ENCODE data around the gene HPGDS. TPM values are rescaled to one million over a fixed set of nuclear protein-coding genes. Genes with fewer than 3 reads are reported as not detected.

HPGDS gene
- total RNA-seq, 1 donor from 2014 or later = not detected

GRCh38 chr4:94369046-94369445 is 26.4 kb upstream of the HPGDS start:
- H3K36me3 Mint-ChIP-seq (ENCODE audit: low read depth) = no peaks in the 10 kb centered on the region
- no peak overlapping the region for H3K4me3 Mint-ChIP-seq
- no peak for DNase-seq
- peaks cover 5% of the 10 kb centered on the region for H3K9me3 Mint-ChIP-seq
- intact Hi-C loops (cut with micrococcal nuclease) = no loop called here
- H3K4me1 Mint-ChIP-seq = no peaks in the 10 kb centered on the region
- H3K27ac Mint-ChIP-seq = no peak overlapping the region
- peaks cover 9% of the 10 kb centered on the region for H3K27me3 Mint-ChIP-seq

GRCh38 chr4:94368459-94368858 is 25.8 kb upstream of the HPGDS start:
- no peaks in the 10 kb centered on the region for H3K4me1 Mint-ChIP-seq
- no peak for DNase-seq
- no peaks in the 10 kb centered on the region for H3K36me3 Mint-ChIP-seq (ENCODE audit: low read depth)
- H3K4me3 Mint-ChIP-seq = no peak overlapping the region
- H3K27ac Mint-ChIP-seq = no peak overlapping the region
- H3K27me3 Mint-ChIP-seq = peaks cover 11% of the 10 kb centered on the region
- intact Hi-C loops (cut with micrococcal nuclease) = no loop called here
- peaks cover 5% of the 10 kb centered on the region for H3K9me3 Mint-ChIP-seq

DNA sequence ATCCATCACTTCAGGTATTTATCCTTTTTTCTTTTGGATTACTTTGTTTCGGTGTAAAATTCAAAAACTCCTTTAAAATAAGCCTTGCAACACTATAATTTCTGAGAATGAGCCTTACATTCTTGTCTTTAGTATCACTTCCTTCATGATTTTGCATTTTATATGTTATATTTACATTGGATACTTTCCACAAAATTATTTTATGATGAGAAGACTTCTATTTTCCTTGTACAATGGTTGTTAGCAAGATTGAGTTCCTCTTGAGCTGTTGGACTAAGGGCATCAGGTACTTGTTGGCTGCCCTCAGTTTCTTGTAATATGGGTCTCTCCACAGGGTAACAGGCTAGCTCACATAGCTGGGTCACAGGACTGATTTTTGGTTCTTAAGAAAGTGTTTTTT is 22.7 kb upstream of the HPGDS start:
- no peak for DNase-seq
- no peak overlapping the region for H3K4me3 Mint-ChIP-seq
- no peak overlapping the region for H3K27ac Mint-ChIP-seq
- no peaks in the 10 kb centered on the region for H3K4me1 Mint-ChIP-seq
- intact Hi-C loops (cut with micrococcal nuclease) = no loop called here
- H3K36me3 Mint-ChIP-seq (ENCODE audit: low read depth) = no peaks in the 10 kb centered on the region
- peaks cover 13% of the 10 kb centered on the region for H3K27me3 Mint-ChIP-seq
- H3K9me3 Mint-ChIP-seq = peaks cover 5% of the 10 kb centered on the region

GRCh38 chr4:94364527-94364926 is 21.9 kb upstream of the HPGDS start:
- Mint-ChIP-seq H3K27me3 (peaks cover 13% of the 10 kb centered on the region), H3K27ac (no peak overlapping the region), H3K36me3 (ENCODE audit: low read depth) (no peaks in the 10 kb centered on the region), H3K4me3 (no peak overlapping the region), H3K9me3 (peaks cover 5% of the 10 kb centered on the region), H3K4me1 (no peaks in the 10 kb centered on the region)
- no peak for DNase-seq
- intact Hi-C loops (cut with micrococcal nuclease) = no loop called here

DNA sequence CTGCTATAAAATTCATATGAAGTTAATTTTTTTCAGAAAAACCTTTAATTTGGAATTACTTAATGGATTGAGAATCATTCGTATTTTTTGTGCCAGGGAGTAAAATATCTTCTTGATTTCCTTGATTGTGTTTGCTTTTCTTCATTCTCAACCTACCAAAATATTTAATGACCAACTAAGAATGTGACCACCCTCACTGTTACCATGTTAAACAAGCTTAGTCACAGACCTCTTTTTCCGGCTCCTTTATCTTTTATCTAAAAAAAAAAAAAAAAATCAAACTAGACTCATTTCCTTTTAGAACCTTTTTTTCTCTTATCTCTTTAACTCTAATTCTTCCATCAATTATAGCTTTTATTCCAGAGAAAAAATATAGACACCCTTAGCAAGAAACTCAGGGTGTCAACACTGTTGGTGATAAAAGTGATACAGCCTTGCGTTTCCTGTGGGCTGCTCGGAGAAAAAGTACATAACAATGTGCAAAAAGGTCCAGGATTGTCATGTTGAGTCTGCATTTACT is 20.6 kb upstream of the HPGDS start:
- Mint-ChIP-seq H3K4me3 (no peak overlapping the region), H3K27me3 (peaks cover 13% of the 10 kb centered on the region), H3K27ac (no peak overlapping the region), H3K36me3 (ENCODE audit: low read depth) (no peaks in the 10 kb centered on the region), H3K9me3 (peaks cover 5% of the 10 kb centered on the region), H3K4me1 (no peaks in the 10 kb centered on the region)
- no peak for DNase-seq
- intact Hi-C loops (cut with micrococcal nuclease) = no loop called here

GRCh38 chr4:94359838-94360237 is 17.2 kb upstream of the HPGDS start:
- Mint-ChIP-seq H3K27me3 (peaks cover 8% of the 10 kb centered on the region), H3K27ac (no peak overlapping the region), H3K36me3 (ENCODE audit: low read depth) (no peaks in the 10 kb centered on the region), H3K4me3 (no peak overlapping the region), H3K9me3 (no peaks in the 10 kb centered on the region), H3K4me1 (no peaks in the 10 kb centered on the region)
- DNase-seq = no peak
- intact Hi-C loops (cut with micrococcal nuclease) = no loop called here

DNA sequence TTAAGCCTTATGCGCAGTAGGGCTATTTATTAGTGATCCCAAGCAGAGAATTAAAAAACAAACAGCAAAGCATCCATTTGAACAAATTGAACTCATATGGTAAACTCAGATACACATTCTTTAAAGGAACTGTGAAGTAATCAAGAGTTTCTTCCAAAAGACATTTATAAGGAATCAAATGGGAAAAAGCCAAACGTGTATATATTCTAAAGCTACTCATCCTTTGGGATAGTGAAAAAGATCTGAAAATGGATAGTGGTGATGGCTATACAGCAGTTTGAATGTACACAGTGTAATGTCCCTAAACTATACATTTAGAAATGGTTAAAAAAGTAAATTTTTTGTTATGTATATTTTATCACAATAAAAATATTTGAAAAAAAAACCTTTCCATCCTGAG is 16.6 kb upstream of the HPGDS start:
- Mint-ChIP-seq H3K9me3 (no peaks in the 10 kb centered on the region), H3K4me1 (no peaks in the 10 kb centered on the region), H3K27ac (no peak overlapping the region), H3K36me3 (ENCODE audit: low read depth) (no peaks in the 10 kb centered on the region), H3K27me3 (peaks cover 6% of the 10 kb centered on the region), H3K4me3 (no peak overlapping the region)
- intact Hi-C loops (cut with micrococcal nuclease) = no loop called here
- DNase-seq = no peak

DNA sequence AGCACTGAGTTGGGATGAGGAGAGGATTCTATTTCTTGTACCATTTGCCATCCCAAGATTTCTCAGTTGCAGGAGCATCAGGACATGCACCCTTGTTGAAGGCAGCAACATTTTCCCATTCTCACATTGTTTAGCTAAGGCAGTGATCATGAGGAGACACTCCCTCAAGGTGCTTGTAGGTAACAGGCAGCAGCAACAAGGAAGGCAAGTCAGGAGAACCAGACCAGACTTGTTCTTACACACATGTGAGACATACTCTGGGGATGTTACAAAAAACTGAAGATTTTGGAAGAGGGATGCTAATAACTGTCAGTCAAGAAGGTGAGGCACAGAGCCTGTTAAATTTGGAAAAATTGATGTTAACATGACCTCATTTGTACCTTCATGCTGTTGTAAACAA is 15.5 kb upstream of the HPGDS start:
- H3K27me3 Mint-ChIP-seq = peaks cover 3% of the 10 kb centered on the region
- no peak overlapping the region for H3K27ac Mint-ChIP-seq
- no peaks in the 10 kb centered on the region for H3K4me1 Mint-ChIP-seq
- H3K9me3 Mint-ChIP-seq = no peaks in the 10 kb centered on the region
- DNase-seq = no peak
- no peaks in the 10 kb centered on the region for H3K36me3 Mint-ChIP-seq (ENCODE audit: low read depth)
- H3K4me3 Mint-ChIP-seq = no peak overlapping the region
- intact Hi-C loops (cut with micrococcal nuclease) = no loop called here

- no peaks in the 10 kb centered on the region for H3K36me3 Mint-ChIP-seq (ENCODE audit: low read depth)
- no peak for DNase-seq
- H3K4me1 Mint-ChIP-seq = no peaks in the 10 kb centered on the region
- intact Hi-C loops (cut with micrococcal nuclease) = no loop called here
- no peaks in the 10 kb centered on the region for H3K9me3 Mint-ChIP-seq
- peaks cover 3% of the 10 kb centered on the region for H3K27me3 Mint-ChIP-seq
- H3K4me3 Mint-ChIP-seq = no peak overlapping the region
- no peak overlapping the region for H3K27ac Mint-ChIP-seq
Measured at GRCh38 chr4:94357624-94358023, 15.0 kb upstream of the HPGDS start.

DNA sequence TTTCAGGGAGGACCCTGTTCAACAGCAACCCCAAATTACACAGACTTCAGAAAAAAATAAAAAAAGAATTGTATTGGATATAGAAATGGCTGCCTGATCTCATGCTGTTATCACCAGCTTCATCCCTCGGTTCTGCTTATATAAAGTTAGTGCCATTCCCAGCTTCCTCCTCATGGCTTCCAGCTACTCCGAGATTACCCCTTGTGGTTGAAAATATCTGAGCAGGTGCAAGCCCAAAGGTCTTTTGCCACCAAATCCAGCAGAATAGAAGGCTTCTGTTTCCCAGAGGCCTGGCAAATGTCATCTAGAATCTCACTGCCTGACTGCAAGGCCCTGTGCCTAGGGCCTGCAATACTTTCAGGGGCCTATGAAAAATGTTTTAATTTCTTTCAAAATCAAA is 13.8 kb upstream of the HPGDS start:
- DNase-seq = no peak
- Mint-ChIP-seq H3K27me3 (peaks cover 9% of the 10 kb centered on the region), H3K36me3 (ENCODE audit: low read depth) (no peaks in the 10 kb centered on the region), H3K27ac (no peak overlapping the region), H3K4me3 (no peak overlapping the region), H3K9me3 (no peaks in the 10 kb centered on the region), H3K4me1 (peaks cover 8% of the 10 kb centered on the region)
- intact Hi-C loops (cut with micrococcal nuclease) = no loop called here

DNA sequence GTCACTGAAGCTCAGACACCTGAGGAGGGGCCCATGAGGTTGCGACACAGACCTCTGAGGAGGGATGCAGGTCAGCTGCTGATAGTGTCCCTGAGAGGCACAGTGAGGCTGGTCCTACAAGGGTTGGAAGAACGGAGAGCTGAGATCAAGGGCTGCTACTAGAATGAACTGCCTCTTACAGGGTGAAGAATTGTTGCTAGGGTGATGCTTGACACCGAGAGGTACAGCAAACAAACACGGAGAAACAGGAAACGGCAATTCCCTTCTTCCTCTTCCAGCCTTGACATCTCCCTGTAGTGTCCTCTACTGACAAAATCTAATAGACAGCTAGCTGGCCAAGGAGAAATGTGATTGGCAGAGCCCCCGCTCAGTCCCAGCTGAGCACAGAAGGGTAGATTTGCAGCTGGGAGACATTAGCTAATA is 11.8 kb upstream of the HPGDS start:
- H3K9me3 Mint-ChIP-seq = no peaks in the 10 kb centered on the region
- no peak overlapping the region for H3K27ac Mint-ChIP-seq
- intact Hi-C loops (cut with micrococcal nuclease) = no loop called here
- peaks cover 9% of the 10 kb centered on the region for H3K27me3 Mint-ChIP-seq
- H3K4me1 Mint-ChIP-seq = peaks cover 8% of the 10 kb centered on the region
- H3K36me3 Mint-ChIP-seq (ENCODE audit: low read depth) = no peaks in the 10 kb centered on the region
- DNase-seq = no peak
- H3K4me3 Mint-ChIP-seq = no peak overlapping the region

DNA sequence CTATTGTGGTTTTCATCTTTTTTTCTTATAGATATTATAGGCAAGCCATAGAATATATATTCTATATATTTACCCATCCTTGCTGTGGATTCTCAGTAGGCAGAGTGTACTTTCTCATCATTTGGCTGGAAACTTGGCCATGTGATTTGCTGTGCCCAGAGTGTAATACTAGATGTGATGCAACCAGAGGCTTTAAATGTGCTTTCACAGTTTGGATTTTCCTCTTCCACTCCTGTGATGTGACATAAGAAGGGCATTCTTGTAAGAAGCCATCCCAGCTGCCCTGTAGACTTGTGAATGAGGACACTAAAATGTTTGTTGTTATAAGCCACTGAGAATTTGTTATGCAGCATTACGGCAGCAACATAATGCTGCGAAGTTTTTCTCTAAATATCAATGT is 10.4 kb upstream of the HPGDS start:
- DNase-seq = no peak
- no peak overlapping the region for H3K4me3 Mint-ChIP-seq
- H3K27me3 Mint-ChIP-seq = peaks cover 9% of the 10 kb centered on the region
- intact Hi-C loops (cut with micrococcal nuclease) = no loop called here
- peaks cover 15% of the 10 kb centered on the region for H3K4me1 Mint-ChIP-seq
- H3K36me3 Mint-ChIP-seq (ENCODE audit: low read depth) = no peaks in the 10 kb centered on the region
- H3K27ac Mint-ChIP-seq = no peak overlapping the region
- no peaks in the 10 kb centered on the region for H3K9me3 Mint-ChIP-seq

DNA sequence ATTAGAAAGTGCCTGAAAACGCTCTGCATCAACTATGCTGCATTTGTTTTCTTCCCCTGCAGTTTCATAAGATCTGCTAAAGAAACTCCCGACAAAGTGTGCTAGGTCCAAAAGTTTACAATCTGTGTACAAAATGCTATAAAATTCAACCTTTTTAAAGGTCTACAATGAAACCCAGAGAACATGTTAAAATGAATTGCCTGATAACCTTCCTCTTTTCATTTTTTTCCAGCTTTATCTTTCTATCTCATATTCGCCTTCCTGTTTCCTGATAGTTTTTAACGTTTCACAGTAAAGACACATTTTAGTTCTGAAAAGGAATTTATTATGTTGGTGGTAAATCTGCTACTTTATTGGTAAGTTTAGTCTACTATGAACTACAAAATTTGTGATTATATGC is 9.5 kb upstream of the HPGDS start:
- H3K36me3 Mint-ChIP-seq (ENCODE audit: low read depth) = no peaks in the 10 kb centered on the region
- no peak for DNase-seq
- H3K9me3 Mint-ChIP-seq = no peaks in the 10 kb centered on the region
- peaks cover 18% of the 10 kb centered on the region for H3K4me1 Mint-ChIP-seq
- intact Hi-C loops (cut with micrococcal nuclease) = no loop called here
- no peak overlapping the region for H3K4me3 Mint-ChIP-seq
- H3K27me3 Mint-ChIP-seq = peaks cover 7% of the 10 kb centered on the region
- no peak overlapping the region for H3K27ac Mint-ChIP-seq

GRCh38 chr4:94351319-94351718 is 8.7 kb upstream of the HPGDS start:
- DNase-seq = no peak
- H3K4me3 Mint-ChIP-seq = no peak overlapping the region
- intact Hi-C loops (cut with micrococcal nuclease) = no loop called here
- H3K27ac Mint-ChIP-seq = no peak overlapping the region
- H3K36me3 Mint-ChIP-seq (ENCODE audit: low read depth) = no peaks in the 10 kb centered on the region
- H3K4me1 Mint-ChIP-seq = peaks cover 21% of the 10 kb centered on the region
- H3K9me3 Mint-ChIP-seq = no peaks in the 10 kb centered on the region
- peaks cover 7% of the 10 kb centered on the region for H3K27me3 Mint-ChIP-seq

GRCh38 chr4:94350095-94350494 is 7.5 kb upstream of the HPGDS start:
- H3K27me3 Mint-ChIP-seq = peaks cover 7% of the 10 kb centered on the region
- H3K9me3 Mint-ChIP-seq = no peaks in the 10 kb centered on the region
- no peaks in the 10 kb centered on the region for H3K36me3 Mint-ChIP-seq (ENCODE audit: low read depth)
- H3K4me3 Mint-ChIP-seq = no peak overlapping the region
- peaks cover 26% of the 10 kb centered on the region for H3K4me1 Mint-ChIP-seq
- no peak for DNase-seq
- H3K27ac Mint-ChIP-seq = no peak overlapping the region
- intact Hi-C loops (cut with micrococcal nuclease) = no loop called here

Measured in activated CD4-positive, alpha-beta T cell treated with anti-CD3 and anti-CD28 coated beads, Interleukin-2, amount 10 ng/mL, durations not matched to agents 24 days and 14 days (primary cell).